HEK293 (cell line): ENCODE results near the gene ITGB1BP1.

Experiments used
- CTCF ChIA-PET: fragments of 350-600 bp; formaldehyde crosslinking; extraction: SDS; loops from one replicate; lab custom pipeline; 2021; ENCODE audit warnings: antibody characterized with exemption; lab: Yijun Ruan, JAX
- POLR2A ChIA-PET: fragments of 300-600 bp; formaldehyde crosslinking; extraction: SDS; loops from one replicate; lab custom pipeline; 2020; ENCODE audit warnings: antibody characterized with exemption, inconsistent platforms; lab: Yijun Ruan, JAX
- H3K27ac ChIP-seq: fragments of 200-500 bp; sonication (Bioruptor generic); 2 replicates; pipeline ENCODE4 v1.5.1; 2014; ENCODE audit warnings: low read depth, low read length, control low read depth, inconsistent platforms; ENCODE audit errors: extremely low read depth
- H3K36me3 ChIP-seq, 2 experiments: fragments of 200-500 bp in 1 of 2; sonication (Bioruptor generic) in 1 of 2; 1 replicate in 1 of 2; 2 replicates in 1 of 2; pipeline ENCODE4 v1.5.1; 2014 to 2017; ENCODE audit warnings: inconsistent platforms in 2 of 2, low read length in 2 of 2; ENCODE audit not compliant: control insufficient read depth in 2 of 2, insufficient read depth in 1 of 2
- H3K4me1 ChIP-seq: fragments of 200-500 bp; sonication (Bioruptor generic); 2 replicates; pipeline ENCODE4 v1.5.1; 2014; ENCODE audit warnings: mild to moderate bottlenecking, low read length, inconsistent platforms; ENCODE audit not compliant: control insufficient read depth, insufficient read depth
- H3K4me3 ChIP-seq: 2 replicates; pipeline ENCODE4 v1.5.1; 2011; ENCODE audit warnings: low read depth, mild to moderate bottlenecking, control low read depth, low read length, moderate library complexity
- H3K9me3 ChIP-seq: fragments of 200-500 bp; sonication (Bioruptor generic); 2 replicates; pipeline ENCODE4 v1.5.1; 2014; ENCODE audit warnings: low read depth, low read length, inconsistent platforms; ENCODE audit not compliant: control insufficient read depth, insufficient read depth
- BCL11B ChIP-seq: fragments of 450-650 bp; formaldehyde crosslinking; IDR thresholded peaks from 2 replicates; pipeline ENCODE4 v1.5.1; 2016; ENCODE audit warnings: low read depth, missing biosample characterization, missing genetic modification characterization
- GFI1B ChIP-seq: fragments of 450-650 bp; formaldehyde crosslinking; IDR thresholded peaks from 2 replicates; pipeline ENCODE4 v1.5.1; 2016; ENCODE audit warnings: missing biosample characterization, missing genetic modification characterization
- KLF1 ChIP-seq: fragments of 450-650 bp; formaldehyde crosslinking; IDR thresholded peaks from 2 replicates; pipeline ENCODE4 v1.5.1; 2016; ENCODE audit warnings: missing biosample characterization, missing genetic modification characterization
- PBX3 ChIP-seq: sonication (generic); formaldehyde crosslinking; IDR thresholded peaks from 2 replicates; pipeline ENCODE4 v1.8.1; 2022; ENCODE audit warnings: mild to moderate bottlenecking, moderate library complexity, missing genetic modification reagents
- RBAK ChIP-seq: fragments of 450-650 bp; formaldehyde crosslinking; IDR thresholded peaks from 2 replicates; pipeline ENCODE4 v1.5.1; 2016; ENCODE audit warnings: missing biosample characterization, missing genetic modification characterization
- ZBTB20 ChIP-seq: fragments of 450-650 bp; formaldehyde crosslinking; IDR thresholded peaks from 2 replicates; pipeline ENCODE4 v1.5.1; 2016; ENCODE audit warnings: missing biosample characterization, missing genetic modification characterization
- ZEB2 ChIP-seq: fragments of 450-650 bp; formaldehyde crosslinking; IDR thresholded peaks from 2 replicates; pipeline ENCODE4 v1.5.1; 2016; ENCODE audit warnings: missing biosample characterization, missing genetic modification characterization
- ZNF155 ChIP-seq: fragments of 450-650 bp; formaldehyde crosslinking; IDR thresholded peaks from 2 replicates; pipeline ENCODE4 v1.5.1; 2016; ENCODE audit warnings: missing biosample characterization, missing genetic modification characterization
- ZNF302 ChIP-seq: fragments of 450-650 bp; formaldehyde crosslinking; IDR thresholded peaks from 2 replicates; pipeline ENCODE4 v1.5.1; 2016; ENCODE audit warnings: missing biosample characterization, missing genetic modification characterization, low read depth
- ZNF521 ChIP-seq: fragments of 450-650 bp; formaldehyde crosslinking; IDR thresholded peaks from 2 replicates; pipeline ENCODE4 v1.5.1; 2017; ENCODE audit warnings: missing biosample characterization, mild to moderate bottlenecking, missing genetic modification characterization
- ZNF549 ChIP-seq: fragments of 450-650 bp; IDR thresholded peaks from 2 replicates; pipeline ENCODE4 v1.5.1; 2018; ENCODE audit warnings: missing biosample characterization, missing genetic modification characterization, mild to moderate bottlenecking, inconsistent platforms, moderate library complexity
- ZSCAN18 ChIP-seq: fragments of 450-650 bp; formaldehyde crosslinking; IDR thresholded peaks from 2 replicates; pipeline ENCODE4 v1.5.1; 2016; ENCODE audit warnings: missing biosample characterization, missing genetic modification characterization
- ZSCAN30 ChIP-seq: fragments of 450-650 bp; IDR thresholded peaks from 2 replicates; pipeline ENCODE4 v1.5.1; 2018; ENCODE audit warnings: missing biosample characterization, mild to moderate bottlenecking, missing genetic modification characterization, moderate library complexity
- TF ChIP-seq, protein P1 (sequence below): fragments of 450-650 bp; formaldehyde crosslinking; IDR thresholded peaks from 2 replicates; pipeline ENCODE4 v1.5.1; 2016; ENCODE audit warnings: missing biosample characterization, missing genetic modification characterization, borderline replicate concordance
- TF ChIP-seq, protein P2 (sequence below): fragments of 450-650 bp; formaldehyde crosslinking; IDR thresholded peaks from 2 replicates; pipeline ENCODE4 v1.5.1; 2016; ENCODE audit warnings: missing biosample characterization, missing genetic modification characterization, borderline replicate concordance
- TF ChIP-seq, protein P3 (sequence below): fragments of 450-650 bp; formaldehyde crosslinking; IDR thresholded peaks from 2 replicates; pipeline ENCODE4 v1.5.1; 2016; ENCODE audit warnings: missing biosample characterization, missing genetic modification characterization

ITGB1BP1 gene

DNA sequence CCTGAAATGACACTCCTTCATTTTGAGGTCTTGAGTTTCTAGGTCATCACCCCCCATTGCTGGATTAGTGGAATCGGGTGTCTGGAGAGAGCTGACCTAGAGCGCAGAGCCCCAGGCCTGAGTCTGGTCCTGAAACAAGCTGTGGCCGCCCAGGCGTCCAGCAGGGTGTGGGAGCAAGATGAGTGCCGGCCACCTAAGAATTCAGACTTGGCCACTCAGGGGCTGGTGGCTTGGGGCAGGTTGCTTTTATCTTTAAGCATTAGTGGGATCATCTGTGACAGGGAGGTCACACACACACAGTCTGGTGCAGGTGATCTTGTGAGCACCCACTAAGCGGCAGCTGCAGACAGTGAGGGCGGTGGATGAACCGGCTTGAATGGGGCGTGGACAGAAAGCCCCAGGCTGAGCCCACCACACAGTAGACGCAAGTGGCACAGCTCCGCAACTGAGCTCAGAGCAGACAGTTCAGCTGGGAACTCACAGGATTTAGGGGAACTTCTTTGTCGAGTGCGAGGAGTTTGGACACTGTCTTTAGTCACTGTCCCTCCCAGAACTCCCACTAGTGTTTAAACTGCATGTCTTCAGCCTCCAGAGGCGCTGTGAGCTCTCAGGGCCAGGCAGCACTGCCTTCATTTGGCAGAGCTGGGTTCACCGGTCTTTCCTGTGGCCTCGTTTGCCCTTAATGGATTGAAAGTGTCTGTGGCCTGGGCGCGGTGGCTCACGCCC is 21.5 kb downstream of the ITGB1BP1 start (continued):
- TF ChIP-seq, protein P1, sequence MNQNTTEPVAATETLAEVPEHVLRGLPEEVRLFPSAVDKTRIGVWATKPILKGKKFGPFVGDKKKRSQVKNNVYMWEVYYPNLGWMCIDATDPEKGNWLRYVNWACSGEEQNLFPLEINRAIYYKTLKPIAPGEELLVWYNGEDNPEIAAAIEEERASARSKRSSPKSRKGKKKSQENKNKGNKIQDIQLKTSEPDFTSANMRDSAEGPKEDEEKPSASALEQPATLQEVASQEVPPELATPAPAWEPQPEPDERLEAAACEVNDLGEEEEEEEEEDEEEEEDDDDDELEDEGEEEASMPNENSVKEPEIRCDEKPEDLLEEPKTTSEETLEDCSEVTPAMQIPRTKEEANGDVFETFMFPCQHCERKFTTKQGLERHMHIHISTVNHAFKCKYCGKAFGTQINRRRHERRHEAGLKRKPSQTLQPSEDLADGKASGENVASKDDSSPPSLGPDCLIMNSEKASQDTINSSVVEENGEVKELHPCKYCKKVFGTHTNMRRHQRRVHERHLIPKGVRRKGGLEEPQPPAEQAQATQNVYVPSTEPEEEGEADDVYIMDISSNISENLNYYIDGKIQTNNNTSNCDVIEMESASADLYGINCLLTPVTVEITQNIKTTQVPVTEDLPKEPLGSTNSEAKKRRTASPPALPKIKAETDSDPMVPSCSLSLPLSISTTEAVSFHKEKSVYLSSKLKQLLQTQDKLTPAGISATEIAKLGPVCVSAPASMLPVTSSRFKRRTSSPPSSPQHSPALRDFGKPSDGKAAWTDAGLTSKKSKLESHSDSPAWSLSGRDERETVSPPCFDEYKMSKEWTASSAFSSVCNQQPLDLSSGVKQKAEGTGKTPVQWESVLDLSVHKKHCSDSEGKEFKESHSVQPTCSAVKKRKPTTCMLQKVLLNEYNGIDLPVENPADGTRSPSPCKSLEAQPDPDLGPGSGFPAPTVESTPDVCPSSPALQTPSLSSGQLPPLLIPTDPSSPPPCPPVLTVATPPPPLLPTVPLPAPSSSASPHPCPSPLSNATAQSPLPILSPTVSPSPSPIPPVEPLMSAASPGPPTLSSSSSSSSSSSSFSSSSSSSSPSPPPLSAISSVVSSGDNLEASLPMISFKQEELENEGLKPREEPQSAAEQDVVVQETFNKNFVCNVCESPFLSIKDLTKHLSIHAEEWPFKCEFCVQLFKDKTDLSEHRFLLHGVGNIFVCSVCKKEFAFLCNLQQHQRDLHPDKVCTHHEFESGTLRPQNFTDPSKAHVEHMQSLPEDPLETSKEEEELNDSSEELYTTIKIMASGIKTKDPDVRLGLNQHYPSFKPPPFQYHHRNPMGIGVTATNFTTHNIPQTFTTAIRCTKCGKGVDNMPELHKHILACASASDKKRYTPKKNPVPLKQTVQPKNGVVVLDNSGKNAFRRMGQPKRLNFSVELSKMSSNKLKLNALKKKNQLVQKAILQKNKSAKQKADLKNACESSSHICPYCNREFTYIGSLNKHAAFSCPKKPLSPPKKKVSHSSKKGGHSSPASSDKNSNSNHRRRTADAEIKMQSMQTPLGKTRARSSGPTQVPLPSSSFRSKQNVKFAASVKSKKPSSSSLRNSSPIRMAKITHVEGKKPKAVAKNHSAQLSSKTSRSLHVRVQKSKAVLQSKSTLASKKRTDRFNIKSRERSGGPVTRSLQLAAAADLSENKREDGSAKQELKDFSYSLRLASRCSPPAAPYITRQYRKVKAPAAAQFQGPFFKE: no peak
- TF ChIP-seq PBX3: no peak
- no peak for TF ChIP-seq BCL11B (tag by site-specific recombination)
- TF ChIP-seq ZNF549 (tag by site-specific recombination): no peak
- no peak for TF ChIP-seq ZNF302 (tag by site-specific recombination)
- TF ChIP-seq, protein P2, sequence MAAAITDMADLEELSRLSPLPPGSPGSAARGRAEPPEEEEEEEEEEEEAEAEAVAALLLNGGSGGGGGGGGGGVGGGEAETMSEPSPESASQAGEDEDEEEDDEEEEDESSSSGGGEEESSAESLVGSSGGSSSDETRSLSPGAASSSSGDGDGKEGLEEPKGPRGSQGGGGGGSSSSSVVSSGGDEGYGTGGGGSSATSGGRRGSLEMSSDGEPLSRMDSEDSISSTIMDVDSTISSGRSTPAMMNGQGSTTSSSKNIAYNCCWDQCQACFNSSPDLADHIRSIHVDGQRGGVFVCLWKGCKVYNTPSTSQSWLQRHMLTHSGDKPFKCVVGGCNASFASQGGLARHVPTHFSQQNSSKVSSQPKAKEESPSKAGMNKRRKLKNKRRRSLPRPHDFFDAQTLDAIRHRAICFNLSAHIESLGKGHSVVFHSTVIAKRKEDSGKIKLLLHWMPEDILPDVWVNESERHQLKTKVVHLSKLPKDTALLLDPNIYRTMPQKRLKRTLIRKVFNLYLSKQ: no peak
- TF ChIP-seq ZSCAN30: no peak
- no peak for TF ChIP-seq ZNF155
- no peak for TF ChIP-seq ZSCAN18 (tag by site-specific recombination)

- Histone ChIP-seq H3K4me1 (no peaks in the 10 kb centered on the region), H3K36me3 (peaks cover 0 to 42% of the 10 kb centered on the region in 2 experiments; a peak in 2 of 3 replicates), H3K9me3 (no peaks in the 10 kb centered on the region), H3K27ac (no peak overlapping the region), H3K4me3 (no peak overlapping the region)
- TF ChIP-seq ZBTB20 (tag by site-specific recombination) (no peak), RBAK (no peak), GFI1B (tag by site-specific recombination) (no peak), KLF1 (tag by site-specific recombination) (peak; percentile 79), ZNF521 (no peak), ZEB2 (tag by site-specific recombination) (no peak)
- TF ChIP-seq, protein P3, sequence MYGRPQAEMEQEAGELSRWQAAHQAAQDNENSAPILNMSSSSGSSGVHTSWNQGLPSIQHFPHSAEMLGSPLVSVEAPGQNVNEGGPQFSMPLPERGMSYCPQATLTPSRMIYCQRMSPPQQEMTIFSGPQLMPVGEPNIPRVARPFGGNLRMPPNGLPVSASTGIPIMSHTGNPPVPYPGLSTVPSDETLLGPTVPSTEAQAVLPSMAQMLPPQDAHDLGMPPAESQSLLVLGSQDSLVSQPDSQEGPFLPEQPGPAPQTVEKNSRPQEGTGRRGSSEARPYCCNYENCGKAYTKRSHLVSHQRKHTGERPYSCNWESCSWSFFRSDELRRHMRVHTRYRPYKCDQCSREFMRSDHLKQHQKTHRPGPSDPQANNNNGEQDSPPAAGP (tag by site-specific recombination): peak; percentile 74
- CTCF ChIA-PET: no interaction called here
- POLR2A ChIA-PET: no interaction called here
Observed at GRCh38 chr2:9401059-9401547, 22.2 kb downstream of the ITGB1BP1 start.
